NCI-H226 (cell line): ENCODE data around the gene BMAL2.

Experiments used
- DNase-seq: peaks from one replicate; pipeline ENCODE4 v3.0.0-alpha.2; 2015

The BMAL2 gene

GRCh38 chr12:27324530-27324929 is 8.1 kb upstream of the BMAL2 start:
- no peak for DNase-seq

GRCh38 chr12:27330846-27331245 is 1.8 kb upstream of the BMAL2 start:
- no peak for DNase-seq

DNA sequence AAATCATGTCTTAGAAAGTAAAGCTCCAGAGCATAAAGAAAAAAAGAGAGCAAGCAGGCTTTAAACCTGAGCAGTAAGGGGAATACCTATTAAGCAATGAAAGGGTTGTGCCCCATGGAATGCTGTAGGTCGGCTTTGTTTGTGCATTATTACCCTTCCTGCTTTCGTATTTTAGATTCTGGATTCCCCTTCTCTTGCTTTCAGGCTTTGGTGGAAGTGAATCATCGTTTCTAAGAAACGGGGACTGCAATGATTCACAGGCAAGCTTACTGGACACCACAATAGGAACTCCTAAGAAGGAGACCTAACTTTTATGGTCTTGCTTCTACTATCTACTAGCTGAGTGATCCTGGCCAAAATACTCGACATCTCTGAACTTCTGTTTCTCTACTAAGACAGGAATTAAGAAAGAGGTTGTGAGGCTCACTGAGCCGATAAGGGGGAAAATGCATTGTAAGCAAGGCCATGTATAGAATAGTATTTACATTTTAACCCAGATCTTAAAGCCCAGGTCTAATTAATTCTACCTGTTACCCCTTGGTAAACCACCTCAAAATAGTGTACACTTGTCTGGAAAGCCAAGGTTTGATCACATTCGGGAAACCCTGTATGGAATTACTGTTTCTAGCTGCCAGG is 1.2 kb upstream of the BMAL2 start:
- DNase-seq = peak; percentile 95

DNA sequence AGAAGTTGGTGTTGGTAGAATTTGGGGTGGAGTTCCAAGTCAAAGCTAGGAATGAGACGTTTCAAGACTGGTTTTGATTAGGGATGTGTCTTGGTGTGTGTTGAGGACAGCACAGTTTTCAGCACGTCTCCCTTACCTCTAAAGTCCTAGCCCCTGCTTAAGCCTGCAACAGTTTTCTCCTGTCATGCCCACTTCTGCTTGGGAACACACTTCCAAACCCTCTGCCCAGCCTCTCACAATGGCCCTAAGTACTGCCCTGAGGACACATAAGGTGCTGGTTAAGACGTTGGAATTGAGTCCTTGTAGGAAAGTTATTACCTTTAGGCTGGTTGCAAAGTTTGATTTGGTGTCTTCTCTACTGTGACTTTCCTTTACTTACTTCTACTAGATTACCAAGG is 710 bp upstream of the BMAL2 start:
- no peak for DNase-seq

DNA sequence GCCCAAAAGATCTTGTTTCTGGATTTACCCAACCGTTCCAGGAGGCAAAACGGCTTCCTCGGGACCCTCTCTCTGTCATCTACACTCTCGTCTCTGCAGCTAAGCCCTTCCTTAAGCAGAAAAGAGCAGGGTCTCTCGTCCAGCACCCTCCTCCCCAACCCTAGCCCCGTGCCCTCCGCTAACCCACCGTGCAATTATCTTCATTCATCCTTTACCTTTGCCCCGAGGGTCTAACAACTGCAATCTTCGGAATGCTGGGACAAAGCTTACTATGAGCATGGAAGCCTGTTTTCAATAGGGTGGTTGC is 276 bp upstream of the BMAL2 start:
- no peak for DNase-seq

DNA sequence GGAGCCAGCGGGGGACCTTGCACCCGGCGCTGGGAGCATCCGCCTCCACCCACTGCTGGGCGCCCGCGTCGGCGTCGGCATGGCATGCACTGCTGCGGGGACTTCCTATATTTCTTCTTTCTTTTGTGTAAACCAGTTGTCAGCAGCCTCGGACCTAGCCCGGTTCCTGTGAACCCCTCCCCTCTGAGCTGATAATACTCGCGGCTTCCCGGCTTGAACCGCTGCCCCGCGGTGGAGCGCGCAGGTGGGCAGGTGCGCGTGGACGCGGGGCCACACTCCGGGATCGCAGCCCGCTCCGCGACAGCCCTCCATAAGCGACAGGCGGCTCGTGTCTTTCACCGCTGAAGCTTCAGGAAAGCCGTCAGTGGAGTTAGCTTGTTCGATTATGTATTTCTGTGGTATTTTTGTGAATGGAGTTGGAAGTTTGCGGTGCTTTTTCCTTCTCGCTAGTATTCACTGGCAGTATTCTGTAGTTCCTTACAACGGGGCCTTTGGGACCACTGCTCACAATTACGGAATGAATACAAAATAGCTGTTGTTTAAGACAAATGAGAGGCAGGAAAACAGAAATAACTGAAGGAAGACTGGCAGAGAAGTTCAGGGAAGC is 870 bp downstream of the BMAL2 start:
- DNase-seq = no peak

- no peak for DNase-seq
These were observed 1.5 kb downstream of the BMAL2 start for GRCh38 chr12:27334042-27334720.

DNA sequence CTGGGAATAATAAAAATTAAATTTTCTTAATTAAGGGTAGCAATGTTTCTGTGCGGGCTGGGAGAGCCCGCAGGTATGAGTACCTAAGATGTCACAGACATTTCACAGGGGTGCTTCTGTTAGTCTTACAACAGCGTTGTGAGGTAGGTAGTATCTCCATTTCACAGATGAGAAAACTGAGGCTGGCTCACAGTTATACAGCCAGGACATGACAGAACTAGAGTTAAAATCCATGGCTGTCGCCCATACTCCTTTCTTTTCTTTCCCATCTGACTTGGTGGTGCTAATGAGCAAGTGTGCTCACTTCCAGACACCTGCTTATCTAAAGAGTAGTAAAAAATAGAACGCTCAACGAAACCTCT is 2.1 kb downstream of the BMAL2 start:
- DNase-seq = no peak

DNA sequence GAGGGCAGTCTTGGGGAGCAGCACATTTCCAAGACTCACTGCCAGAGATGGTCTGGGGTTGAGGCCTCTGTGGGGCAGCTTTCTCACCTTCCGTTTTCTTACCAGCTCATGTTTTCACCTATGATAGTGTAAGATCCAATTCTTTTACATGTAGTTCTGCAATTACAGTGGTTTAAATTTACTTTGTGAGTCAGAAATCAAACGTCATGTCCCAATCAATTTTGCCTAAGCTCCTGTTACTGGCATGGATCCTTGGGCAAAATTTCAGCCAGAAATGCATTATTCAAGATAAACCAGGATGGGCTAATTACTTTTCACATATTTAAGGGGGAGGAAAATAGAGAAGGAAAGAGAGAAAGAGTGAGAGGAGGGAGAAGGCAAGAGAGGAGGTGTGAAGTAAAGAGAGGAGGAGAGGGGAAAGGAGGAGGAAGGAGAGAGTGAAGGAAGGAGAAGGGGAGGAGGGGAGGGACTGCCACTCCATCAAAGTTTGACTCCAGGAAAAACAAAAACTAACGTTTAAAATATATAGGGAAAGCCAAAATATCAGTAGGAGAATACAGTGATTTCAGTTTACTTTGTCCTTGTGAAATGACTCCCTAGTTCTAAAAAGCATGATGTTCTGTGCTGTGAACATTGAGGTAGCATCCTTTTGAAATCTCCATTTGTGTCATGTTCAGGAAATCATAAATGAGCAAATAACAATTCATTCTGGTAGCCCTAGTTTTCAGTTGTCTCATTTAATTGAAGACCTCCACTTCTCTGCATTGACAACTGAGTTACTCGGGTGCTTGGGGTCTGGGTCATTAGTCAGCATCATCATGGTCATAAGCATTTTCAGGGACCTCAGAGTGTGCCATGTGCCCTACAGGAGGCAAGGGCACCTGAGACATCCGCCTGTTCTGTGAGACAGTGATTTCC is 3.0 kb downstream of the BMAL2 start:
- no peak for DNase-seq

GRCh38 chr12:27336282-27336653 is 3.6 kb downstream of the BMAL2 start:
- no peak for DNase-seq

DNA sequence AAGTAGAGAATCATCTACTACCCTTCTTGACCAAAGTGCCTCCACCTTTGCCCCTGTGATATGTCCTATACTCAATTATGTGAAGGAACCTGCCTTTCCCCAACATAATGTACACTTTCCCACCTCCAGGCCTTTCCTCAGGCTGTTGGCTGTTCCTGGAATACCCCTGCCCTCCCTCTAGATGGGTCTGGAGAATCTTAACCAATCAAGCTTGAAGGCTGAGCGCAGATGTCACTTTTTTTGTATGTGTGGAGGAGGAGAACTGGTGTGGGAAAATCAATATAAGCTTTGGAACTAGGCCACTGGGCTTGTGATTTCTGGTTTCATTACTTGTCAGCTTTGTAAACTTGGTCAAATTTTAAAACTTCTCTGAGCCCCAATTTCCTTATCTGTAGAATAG is 4.7 kb downstream of the BMAL2 start:
- no peak for DNase-seq

DNA sequence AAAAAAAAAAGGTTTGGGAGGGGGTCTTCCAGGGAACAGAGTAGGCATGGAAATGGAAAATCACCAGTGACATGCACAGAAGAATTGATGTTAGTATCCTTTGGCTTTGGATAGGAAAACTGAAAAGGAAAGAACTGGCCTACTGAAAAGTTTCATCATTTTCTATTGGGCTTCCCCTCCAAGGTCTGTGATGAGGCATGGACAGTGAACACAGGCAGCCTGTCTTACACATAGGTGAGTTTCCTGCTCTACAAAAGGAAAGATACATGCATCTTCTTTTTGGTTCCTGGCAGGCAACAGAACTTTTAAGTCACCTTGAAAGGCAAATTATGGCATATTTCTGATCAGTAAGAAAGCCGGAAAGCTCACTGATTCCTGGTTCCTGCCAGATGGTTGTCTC is 5.8 kb downstream of the BMAL2 start:
- DNase-seq = no peak

DNA sequence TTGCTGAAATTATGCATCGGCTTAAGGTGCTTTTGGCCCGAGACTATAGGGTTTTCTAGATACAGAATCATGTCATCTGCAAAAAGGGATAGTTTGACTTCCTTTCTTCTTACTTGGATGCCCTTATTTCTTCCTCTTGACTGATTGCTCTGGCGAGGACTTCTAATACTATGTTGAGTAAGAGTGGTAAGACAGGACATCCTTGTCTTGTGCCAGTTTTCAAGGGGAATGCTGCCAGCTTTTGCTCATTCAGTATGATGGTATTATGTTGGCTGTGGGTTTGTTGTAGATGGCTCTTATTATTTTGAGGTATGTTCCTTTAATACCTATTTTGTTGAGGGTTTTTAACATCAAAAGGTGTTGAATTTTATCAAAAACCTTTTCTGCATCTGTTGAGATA is 8.3 kb downstream of the BMAL2 start:
- no peak for DNase-seq

DNA sequence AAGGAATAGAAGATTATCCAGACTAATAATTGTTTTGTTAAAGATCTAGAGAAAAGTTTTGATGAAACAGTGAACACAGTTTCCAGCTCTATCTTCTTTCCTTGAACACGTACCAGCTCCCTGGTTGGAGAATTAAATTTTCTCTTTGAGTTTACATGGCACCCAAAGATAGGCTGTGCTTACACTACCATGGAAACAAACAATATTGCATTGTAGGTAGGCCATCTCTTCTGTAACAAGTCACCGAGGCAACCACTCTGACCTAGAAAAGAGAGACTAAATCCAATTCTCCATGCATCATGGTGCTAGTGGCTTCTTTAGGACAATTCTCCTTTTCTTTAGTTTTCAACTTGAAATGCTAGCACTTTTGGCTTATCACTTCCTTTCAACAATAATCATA is 9.9 kb downstream of the BMAL2 start:
- DNase-seq = no peak

DNA sequence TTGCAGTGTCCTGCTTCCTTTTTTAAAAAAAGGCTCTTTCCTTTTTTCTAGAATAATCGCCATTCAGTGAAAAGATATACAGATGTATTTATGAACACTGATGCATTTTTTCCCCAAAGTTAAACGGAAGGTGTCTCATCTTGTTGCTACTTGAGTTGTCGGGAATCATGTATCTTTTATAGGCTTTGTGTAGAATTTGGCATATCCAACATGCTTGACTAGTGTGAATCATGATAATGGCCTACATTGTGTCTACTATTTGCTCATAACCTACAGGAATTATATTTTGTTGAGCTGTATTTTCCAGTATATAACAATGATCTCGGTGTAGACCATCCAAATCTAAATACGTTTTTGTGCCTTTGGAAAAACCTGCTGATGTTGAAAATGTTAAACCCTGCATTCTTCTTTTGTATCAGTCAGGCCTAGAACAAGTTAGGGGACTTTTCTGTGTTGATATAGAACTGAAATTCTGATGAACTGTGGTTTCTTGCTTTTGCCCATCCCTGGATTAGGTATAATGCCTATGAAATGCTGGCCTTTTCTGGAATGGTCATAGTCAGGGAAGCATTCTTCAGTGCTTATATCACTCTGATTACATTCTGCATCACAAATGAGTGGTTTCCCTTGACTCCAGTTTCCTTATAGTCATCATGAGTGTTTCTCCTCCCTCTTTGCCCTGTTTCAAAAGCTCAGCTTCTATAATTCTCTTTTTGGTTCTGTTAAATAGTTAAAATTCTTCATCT is 10.8 kb downstream of the BMAL2 start:
- peak; percentile 94 for DNase-seq

DNA sequence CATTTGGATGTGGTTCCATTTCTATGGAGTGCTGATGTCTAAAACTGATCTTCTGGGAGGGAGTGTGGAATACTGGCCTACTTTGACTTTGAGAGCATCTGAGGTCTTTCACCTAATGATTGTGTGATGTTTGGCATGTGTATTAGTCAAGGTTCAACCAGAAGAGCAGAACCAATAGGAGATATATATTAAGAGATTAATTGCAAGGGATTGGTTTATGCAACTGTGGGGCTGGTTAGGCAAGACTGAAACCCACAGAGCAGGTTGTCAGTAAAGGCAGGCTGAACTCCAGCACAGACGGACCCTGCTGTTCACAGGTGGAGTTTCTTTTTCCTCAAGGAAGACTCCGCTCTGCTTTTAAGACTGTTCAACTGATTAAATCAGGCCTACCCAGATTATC is 11.6 kb downstream of the BMAL2 start:
- peak; percentile 23 for DNase-seq

- no peak for DNase-seq
These were observed 12.1 kb downstream of the BMAL2 start for GRCh38 chr12:27344760-27345159.

- DNase-seq = no peak
These were observed 12.7 kb downstream of the BMAL2 start for GRCh38 chr12:27345376-27345775.

GRCh38 chr12:27347779-27348178 is 15.1 kb downstream of the BMAL2 start:
- DNase-seq = no peak

DNA sequence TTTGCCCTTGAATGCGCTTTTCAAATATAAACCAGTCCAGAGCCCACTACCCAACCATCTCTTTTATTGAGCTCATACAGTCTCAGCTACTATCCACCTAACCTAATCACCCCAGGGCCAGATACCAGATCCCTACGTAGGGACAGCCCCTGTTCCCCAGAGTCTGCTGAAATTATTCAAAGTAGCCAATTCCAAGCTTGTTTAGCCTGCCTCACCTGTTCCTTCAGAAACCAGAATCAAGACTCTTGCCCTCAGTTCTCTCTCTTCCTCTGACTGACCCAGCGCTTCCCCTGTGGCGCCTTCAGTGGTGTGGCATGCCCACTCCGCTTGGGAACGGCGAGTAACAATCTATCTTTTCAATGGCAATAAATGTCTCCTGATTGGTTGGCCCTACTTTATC is 18.8 kb downstream of the BMAL2 start:
- DNase-seq = no peak

DNA sequence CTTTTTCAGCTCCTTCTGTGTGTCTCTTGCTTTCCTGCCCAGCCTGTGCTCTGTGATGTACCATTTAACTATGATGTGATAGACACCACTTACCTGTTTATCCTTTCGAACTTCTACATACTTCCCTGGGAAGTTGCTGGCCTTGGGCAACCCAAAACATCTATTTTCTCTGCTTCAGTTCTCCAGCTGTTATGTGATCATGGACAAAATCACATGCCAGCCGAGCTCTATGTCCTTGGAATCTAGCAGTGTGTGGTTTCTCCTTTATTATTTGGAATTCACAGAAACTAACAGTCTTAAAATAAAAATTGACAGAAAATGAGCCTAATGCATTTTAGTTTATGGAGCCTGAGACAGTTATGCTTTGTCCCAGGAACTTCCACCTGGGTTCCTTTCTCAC is 22.9 kb downstream of the BMAL2 start:
- DNase-seq = no peak

DNA sequence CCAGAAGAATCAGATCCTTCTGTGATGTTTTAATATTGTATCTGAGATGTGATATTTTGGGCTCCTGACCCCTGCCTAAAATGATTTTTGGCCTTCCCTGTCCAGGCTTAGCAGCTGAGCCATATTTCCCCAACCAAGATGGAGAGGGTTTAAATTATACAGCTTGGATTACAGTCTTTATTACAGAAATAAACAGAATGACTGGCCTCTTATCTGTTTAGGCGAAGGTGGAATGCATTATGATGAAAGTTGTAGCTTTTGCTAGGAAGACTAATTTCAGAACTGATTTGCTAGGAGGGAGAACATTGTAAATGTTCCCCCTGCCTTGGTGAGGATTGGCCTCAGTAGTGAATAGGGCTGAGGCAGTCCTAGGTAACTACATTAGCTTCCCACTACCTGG is 23.3 kb downstream of the BMAL2 start:
- DNase-seq = no peak
